Cardiac septum (tissue), 1 donor: Measurements from ENCODE around the gene WASL. TPM values are rescaled to one million over a fixed set of nuclear protein-coding genes. Genes with fewer than 3 reads are reported as not detected.

Source experiments
- DNase-seq: peaks from one replicate; pipeline ENCODE4 v3.0.0-alpha.2; 2020; ENCODE audit warnings: low spot score
- intact Hi-C: fragments of 100-400 bp; cut with DNase I; formaldehyde crosslinking; loops from one replicate; pipeline ENCODE4 v1.14.0; 2022
- total RNA-seq: library from RNA; stranded (reverse); fragmentation: NEBNext Ultra II Directional; extraction: Animal tissue kit (Norgen Biotek cat#: 25700); gene quantifications from one replicate; pipeline ENCODE4 v1.2.1, GENCODE V29; 2021
- donor health status: DM: no; HTN: no; CAD: no.

Gene WASL
- total RNA-seq, 1 donor from 2014 or later = 32.5 TPM

DNA sequence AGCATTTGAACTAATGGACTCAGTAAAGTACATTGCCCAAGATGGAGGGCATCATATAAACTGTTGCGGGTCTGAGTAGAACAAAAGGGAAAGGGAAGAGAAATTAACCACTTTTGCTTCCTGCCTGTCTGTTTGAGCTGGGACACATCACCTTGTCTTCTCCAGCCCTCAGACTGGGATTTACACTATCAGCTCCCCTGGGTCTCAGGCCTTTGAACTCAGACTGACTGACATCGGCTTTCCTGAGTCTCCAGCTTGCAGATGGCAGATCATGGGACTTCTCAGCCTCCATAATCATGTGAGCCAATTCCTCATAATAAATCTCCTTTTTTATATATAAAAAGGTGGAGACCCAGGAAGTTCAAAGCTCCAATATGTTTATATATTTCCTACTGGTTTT is 23.0 kb upstream of the WASL start:
- intact Hi-C loops = no loop called here
- no peak for DNase-seq

DNA sequence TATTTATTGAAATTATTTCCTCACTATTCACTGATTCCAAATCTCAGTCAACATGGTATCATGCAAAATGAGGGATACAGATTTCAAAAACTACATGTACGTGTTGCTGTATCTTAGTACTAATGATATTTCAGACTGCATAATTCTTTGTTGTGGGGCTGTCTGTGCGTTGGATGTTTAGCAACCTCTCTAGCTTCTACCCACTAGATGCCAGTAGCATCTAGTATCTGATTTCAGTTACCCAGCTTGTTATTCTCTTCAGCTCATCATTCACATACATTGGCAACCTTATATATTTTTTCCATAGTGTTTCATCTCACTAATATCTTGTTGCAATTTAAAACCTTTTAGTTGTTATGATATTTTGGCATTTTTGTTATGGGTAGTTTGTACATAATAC is 22.5 kb upstream of the WASL start:
- no peak for DNase-seq
- intact Hi-C loops = no loop called here

DNA sequence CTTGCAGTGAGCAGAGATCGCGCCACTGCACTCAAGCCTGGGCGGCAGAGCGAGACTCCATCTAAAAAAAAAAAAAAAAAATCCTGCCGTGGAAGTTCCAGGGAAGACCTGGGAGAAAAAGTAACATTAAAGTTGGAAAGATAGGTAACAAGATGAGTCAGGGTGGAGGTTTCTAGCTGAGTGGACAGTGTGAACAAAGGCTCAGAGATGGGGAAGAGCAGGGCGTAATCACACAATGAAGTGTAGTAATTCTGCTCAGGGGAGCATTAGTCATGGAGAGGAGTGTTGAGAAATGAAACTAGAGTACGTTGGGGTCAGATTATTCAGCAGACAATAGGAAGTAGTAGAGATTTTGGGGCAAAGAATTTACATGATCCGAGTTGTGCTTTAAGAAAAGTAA is 21.6 kb upstream of the WASL start:
- DNase-seq = no peak
- intact Hi-C loops = no loop called here

GRCh38 chr7:123769371-123769770 is 20.6 kb upstream of the WASL start:
- intact Hi-C loops = no loop called here
- DNase-seq = no peak

DNA sequence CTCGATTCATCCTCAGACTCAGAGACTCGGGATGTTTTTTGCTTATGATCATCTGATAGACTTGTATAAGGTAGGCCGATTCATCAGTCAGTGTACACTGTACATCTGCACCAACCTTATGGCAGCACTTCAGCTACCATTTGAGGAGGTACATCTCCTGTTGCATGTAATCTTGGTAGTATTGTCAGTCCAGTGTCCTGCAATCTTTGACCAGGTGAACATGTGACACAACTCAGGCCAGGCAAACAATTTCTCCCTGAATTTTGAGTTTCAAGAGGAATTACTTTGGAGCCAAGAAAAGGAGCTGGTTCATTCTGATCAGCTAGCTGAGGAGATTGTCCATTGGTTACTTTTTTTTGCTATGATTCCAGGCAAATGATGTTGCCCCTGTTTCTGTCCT is 19.7 kb upstream of the WASL start:
- intact Hi-C loops = no loop called here
- no peak for DNase-seq

GRCh38 chr7:123763191-123763661 is 14.4 kb upstream of the WASL start:
- DNase-seq = no peak
- intact Hi-C loops = no loop called here

DNA sequence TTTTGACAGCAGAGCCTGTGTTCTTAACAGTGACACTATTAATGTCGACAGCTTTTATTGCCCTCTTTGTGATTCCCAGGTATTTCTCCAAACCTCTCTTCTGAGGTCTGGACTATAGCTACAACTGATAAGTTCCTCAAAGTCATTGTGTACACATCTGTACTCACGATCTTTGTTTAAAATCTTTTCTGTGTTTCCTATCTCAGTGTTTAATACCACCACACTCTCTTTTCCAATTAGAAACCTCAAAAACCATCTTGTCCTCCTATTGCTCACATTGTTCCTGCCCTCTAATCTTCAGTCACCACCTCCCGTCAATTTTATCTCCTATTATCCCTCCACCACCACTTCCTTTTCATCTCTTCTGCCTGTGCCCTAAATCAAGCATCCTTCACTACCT is 12.9 kb upstream of the WASL start:
- intact Hi-C loops = no loop called here
- no peak for DNase-seq

DNA sequence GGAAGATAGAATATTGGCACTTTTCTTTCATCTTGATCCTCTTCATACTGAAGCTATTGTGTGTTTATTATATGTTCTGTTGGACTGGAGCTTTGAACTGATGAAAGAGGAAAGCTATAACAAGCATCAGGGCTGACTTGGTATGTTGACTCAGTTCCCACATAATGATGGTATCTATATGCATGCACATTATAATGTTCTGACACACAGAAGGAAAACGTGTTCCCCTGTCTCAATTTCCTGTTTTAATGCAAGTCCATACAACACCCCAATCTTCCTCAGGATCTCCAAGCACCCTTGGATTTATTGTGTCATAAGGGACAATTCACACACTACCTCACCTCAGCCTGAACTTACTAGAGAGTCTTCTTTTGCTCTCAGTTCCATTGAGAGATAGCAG is 8.3 kb upstream of the WASL start:
- intact Hi-C loops = no loop called here
- DNase-seq = no peak

DNA sequence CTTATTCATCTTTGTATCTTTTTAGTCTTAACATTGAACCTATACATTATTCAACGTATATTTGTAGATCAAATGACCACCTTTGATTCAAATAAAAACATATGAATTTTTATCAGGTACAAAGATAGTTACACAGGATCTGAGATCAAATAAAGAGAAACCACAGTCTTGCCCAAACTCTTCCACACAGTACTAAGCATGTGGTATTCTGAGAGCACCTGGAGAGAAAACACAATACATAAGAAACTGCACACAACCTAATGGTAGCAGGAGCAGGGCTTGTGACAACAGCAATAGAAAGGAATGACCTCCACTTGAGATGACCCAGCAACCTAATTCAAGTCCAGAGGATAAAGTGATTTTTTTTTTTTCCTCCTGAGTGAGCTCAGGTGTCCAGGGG is 6.5 kb upstream of the WASL start:
- intact Hi-C loops = no loop called here
- DNase-seq = no peak

GRCh38 chr7:123754271-123754871 is 5.6 kb upstream of the WASL start:
- no peak for DNase-seq
- intact Hi-C loops = no loop called here

DNA sequence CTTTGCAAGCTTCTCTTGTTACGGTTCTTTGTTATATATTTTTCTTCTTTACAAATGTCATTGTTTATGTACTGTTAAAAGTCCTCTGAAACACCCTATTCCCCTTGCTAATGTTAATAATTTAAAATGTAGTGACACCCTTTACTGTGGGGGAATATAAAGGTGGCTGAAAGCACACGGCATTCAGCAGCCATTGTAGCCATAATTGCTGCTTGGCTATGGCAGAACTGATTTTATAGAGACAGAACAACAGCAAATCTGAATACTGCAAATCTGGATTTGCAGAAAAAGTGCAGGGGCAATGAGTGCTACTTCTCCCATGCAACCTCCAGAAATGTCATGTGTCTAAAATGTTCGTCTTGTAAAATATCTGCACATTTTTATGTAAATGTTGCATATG is 3.7 kb upstream of the WASL start:
- no peak for DNase-seq
- intact Hi-C loops = no loop called here

- no peak for DNase-seq
- intact Hi-C loops = no loop called here
Observed at GRCh38 chr7:123751821-123752220, 3.0 kb upstream of the WASL start.

DNA sequence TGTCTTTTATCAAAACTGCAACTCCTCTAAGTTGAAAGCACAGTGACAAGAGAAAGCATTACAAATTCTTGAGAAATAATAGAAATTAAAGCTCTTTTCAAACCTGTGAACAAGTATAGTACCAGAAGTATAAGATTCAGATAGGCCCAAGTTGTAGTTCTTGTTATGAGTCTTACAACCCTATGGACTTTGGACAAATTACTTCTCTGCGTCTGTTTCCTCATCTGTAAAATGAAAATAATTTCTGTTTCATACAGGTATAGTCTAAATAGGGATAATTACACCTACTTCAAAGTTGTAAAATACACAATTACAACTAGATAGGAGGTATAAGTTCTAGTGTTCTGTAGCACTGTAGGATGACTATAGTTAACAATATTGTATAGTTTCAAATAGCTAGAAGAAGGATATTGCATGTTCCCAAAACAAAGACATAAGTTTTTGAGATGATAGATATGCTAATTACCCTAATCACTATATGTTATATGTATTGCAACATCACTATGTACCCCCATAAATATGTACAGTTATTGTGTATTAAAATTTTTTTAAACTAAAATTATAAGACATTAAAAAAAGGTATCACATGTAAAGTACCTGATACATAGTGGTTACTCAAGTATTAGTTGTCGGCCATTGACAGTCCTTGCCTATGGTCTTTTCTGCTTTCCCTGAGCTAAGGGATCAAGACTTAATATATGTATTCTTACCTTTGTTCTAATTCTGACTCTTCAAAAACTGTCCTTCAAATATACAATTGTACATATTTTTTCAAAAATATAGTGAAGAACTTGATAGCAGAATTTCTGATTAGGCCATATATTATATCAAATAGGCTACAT is 1.8 kb upstream of the WASL start:
- DNase-seq = no peak
- intact Hi-C loops = no loop called here

DNA sequence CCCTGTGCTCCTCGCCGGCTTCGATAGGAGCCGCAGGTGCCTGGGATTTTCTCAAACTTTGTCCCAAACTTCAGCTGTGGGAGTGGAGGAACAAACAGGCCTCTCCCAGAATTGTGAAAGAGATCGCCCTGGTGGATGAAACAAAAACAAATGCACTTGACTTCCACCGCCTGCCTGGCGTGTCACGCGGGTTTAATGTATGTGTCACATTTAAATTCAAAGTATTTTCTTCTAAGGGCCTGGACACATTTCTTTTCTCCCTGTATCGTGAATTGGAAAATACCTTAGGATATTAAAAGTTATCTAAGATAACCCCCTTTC is 694 bp upstream of the WASL start:
- intact Hi-C loops = loop anchor here (5.0 to 10.0 kb wide), 2 partner anchors 42 to 65 kb away; no protein-coding TSS in a partner anchor
- no peak for DNase-seq

DNA sequence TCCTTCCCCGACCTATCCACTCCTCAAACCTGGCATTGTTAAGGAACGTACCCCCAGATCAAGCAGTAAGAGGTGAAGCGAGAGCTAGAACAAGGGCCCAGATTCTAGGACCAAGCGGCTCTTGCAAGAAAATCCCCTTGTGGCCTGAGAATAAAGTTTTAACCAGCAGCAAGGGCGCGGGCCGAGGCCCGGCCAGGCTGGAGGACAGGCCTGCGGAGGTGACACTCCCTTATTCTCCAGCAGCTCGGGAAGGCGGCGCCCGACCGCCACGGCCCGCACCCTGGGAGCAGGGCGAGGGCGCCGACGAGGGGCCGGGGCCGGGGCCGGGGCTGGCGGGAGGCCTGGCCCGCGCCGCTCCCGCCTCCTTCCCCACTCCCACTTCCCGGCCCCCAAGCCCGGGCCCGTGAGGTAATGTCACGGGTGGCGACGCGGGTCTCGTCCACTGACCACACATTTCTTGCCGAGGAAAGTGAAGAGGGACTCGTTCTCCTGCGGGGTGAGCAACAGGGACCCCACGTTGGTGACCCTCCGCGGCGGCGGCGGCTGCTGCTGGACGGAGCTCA is 551 bp downstream of the WASL start:
- intact Hi-C loops = loop anchor here (5.0 to 10.0 kb wide), 2 partner anchors 41 to 63 kb away; no protein-coding TSS in a partner anchor

GRCh38 chr7:123747620-123748141 is 1.1 kb downstream of the WASL start:
- intact Hi-C loops = loop anchor here (5.0 to 10.0 kb wide), 2 partner anchors 40 to 63 kb away; no protein-coding TSS in a partner anchor

More for the DNA sequence above, 551 bp downstream of the WASL start:
- DNase-seq = peak; percentile 80

DNA sequence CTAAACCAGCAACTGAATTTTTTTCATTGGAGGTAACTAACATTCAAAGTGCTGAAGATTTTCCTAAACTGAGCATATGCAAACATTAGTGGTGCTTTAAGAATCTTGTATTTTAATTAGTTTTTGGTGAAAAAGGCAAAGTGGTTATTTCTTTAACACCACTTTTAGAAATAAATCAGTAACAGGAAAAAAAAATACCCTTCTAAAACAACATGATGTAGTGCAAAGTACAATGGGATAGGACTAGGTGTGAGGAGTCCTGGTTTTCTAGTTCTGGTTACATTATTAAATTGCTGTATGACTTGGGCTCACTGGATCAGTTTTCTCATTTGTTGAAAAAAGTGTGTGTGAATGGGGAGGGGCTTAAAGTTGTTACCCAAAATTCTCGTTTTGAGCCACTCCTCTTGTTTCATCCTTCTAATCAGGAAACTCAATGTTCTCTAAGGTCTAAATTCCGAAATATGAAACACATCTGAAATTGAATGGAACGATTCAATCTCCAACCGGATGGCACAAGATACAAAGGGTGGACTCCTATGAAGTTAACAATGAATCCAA is 1.8 kb downstream of the WASL start:
- intact Hi-C loops = loop anchor here (5.0 to 10.0 kb wide), 2 partner anchors 40 to 62 kb away; no protein-coding TSS in a partner anchor
- DNase-seq = no peak

More at GRCh38 chr7:123747620-123748141, 1.1 kb downstream of the WASL start:
- DNase-seq = no peak

DNA sequence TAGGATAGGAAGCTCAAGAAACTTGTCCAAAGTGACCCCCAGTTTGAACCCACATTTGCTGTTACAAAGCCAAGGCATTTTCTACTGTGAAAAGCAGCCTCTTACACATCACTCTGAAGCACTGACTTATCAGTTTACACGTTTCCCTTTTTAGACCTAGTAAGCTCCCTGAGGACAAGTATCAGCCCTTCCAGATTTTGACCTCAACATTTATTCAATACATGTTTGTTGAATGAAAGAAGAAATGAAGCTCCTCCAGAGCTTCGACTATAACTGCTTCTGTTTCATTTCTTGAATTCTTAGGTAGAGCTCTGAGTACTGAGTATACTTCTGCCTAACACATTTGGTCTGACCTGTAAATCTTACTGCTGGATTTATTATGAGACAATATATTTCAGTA is 2.7 kb downstream of the WASL start:
- DNase-seq = no peak
- intact Hi-C loops = loop anchor here (5.0 to 10.0 kb wide), 2 partner anchors 39 to 61 kb away; no protein-coding TSS in a partner anchor

DNA sequence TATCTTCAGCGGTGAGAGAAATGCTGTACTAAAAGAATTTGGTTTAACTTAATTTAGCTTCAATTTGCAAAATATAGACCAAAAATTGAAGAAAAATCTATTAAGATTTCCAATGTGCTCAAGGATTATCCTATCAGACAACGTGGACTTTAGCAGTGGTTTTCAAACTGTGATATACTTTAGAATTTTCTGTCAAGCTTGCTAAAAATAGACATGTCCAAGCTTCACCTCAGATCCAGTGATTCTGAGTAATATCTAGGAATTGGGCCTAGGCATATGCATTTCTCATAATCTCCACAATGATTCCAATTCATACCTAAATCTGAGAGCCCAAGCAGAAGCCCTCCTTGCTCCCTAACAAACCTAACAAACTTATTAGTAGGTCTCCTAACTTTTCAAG is 3.4 kb downstream of the WASL start:
- intact Hi-C loops = loop anchor here (5.0 to 10.0 kb wide), 2 partner anchors 38 to 61 kb away; no protein-coding TSS in a partner anchor
- no peak for DNase-seq

DNA sequence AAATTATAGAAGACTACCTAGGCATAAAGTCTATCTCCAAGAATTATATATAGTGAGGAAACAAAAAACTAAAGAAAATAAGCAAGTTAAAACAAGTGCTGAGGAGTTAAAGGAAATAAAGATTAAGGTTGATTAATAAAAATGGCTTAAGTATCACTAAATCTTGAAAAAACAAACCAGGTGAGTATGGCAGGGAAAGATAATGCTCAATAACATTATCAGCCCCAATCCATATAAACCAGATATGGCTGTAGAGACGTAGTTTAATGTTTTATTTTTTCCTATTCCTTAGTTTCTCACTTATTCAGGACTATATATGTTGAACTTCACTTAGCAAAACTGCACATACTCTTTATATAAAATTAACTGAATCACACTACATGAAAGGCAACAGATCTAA is 4.4 kb downstream of the WASL start:
- intact Hi-C loops = loop anchor here (10.0 kb wide), 1 partner anchor 60 kb away; no protein-coding TSS in a partner anchor
- DNase-seq = no peak
